NK-92 (cell line): Measurements from ENCODE around the gene MOAP1.
"Not testable (repeated sequence)": the region's sequence is repeated elsewhere in the genome, so short reads cannot be mapped to it uniquely, and the experiment has no call there.

ENCODE experiments used
- DNase-seq: peaks from one replicate; lab custom pipeline; 2025; ENCODE audit not compliant: unreplicated experiment; lab: John Stamatoyannopoulos, UW

MOAP1 gene, protein sequence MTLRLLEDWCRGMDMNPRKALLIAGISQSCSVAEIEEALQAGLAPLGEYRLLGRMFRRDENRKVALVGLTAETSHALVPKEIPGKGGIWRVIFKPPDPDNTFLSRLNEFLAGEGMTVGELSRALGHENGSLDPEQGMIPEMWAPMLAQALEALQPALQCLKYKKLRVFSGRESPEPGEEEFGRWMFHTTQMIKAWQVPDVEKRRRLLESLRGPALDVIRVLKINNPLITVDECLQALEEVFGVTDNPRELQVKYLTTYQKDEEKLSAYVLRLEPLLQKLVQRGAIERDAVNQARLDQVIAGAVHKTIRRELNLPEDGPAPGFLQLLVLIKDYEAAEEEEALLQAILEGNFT

DNA sequence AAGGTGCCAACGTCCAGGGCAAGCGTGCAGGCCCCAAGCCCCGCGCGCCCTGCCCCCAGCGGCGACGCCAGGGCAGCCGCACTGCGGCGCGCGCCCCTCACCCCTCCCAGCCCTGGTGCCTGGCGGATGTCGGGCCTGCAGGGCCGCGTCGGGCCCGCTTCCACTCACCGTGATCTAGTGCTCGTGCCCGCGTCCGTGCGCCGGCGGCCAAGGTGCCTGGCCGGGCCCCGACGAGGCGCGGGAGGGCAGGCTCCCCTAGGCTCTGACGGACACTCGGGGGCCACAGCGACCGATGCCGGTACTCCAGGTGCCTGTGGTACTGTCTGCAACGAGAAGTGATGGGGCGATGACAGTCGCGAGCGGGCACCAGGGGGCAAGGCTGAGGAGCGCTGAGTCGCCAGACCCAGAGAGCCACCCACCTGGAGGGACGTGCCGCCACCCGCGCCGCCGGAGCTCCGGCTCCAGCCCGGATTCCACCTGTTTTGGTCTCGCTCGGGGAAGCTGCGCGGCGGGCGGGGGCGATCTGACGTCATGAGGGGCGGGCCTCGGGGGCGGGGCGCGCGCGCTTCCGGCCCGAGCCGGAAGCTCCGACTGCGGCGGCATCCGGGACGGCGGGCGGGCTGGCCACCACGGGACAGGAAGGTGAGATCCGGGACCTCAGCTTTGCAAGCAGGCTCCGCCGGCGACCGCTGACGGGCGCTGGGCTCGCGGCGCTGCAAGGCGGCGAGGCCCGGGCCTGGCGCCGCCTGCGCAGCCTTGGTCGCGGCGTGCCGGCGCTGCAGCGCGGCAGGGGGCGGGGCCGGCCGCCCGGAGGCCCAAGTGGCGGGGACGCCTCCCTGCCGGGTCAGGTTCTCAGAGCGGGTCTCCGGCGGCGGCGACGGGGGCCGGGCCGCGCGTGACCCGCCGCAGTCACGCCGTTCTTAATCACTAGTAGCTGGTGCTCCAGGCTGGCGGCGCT is at the start of gene MOAP1, which contains the start of gene LYSET:
Gene MOAP1 (minus strand): TSS at position 507 of the 958 bp plus-strand sequence. CDS start 655 bp downstream, outside the sequence.
Gene LYSET (plus strand): TSS at position 927 of the 958 bp plus-strand sequence. CDS start 89 bp downstream, outside the sequence.
- peak; percentile 32 for DNase-seq

DNA sequence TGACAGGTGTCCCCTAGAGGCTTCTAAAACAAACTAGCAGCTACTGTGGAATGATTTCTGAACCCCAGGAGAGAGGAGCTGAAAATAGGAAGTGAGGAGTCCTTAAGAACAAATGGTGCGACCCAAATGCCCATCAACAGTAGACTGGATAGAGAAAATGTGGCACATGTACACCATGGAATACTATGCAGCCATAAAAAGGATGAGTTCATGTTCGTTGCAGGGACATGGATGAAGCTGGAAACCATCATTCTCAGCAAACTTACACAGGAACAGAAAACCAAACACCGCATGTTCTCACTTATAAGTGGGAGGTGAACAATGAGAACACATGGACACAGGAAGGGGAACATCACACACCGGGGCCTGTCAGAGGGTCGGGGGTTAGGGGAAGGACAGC is 48.4 kb upstream of the MOAP1 start:
- DNase-seq = not testable (repeated sequence)

DNA sequence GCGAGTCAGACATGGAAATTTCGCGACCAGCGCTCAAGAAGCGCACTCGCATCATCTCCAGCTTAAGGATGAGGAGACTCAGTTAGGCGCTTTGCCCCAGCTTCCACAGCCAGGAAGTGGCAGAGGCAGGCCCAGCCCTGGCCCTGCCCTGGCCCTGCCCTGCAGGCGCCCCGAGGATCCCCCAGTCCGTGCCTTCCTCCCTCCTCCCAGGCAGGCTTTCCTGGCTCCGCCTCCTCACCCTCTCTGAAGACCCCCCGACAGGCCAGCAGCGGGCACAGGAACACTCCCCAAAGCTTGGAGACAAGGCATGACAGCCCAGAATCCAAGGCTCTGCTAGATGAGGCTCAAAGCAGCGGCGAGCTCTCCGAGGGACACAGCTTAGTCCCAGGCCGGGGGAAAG is 47.5 kb upstream of the MOAP1 start:
- DNase-seq = no peak

DNA sequence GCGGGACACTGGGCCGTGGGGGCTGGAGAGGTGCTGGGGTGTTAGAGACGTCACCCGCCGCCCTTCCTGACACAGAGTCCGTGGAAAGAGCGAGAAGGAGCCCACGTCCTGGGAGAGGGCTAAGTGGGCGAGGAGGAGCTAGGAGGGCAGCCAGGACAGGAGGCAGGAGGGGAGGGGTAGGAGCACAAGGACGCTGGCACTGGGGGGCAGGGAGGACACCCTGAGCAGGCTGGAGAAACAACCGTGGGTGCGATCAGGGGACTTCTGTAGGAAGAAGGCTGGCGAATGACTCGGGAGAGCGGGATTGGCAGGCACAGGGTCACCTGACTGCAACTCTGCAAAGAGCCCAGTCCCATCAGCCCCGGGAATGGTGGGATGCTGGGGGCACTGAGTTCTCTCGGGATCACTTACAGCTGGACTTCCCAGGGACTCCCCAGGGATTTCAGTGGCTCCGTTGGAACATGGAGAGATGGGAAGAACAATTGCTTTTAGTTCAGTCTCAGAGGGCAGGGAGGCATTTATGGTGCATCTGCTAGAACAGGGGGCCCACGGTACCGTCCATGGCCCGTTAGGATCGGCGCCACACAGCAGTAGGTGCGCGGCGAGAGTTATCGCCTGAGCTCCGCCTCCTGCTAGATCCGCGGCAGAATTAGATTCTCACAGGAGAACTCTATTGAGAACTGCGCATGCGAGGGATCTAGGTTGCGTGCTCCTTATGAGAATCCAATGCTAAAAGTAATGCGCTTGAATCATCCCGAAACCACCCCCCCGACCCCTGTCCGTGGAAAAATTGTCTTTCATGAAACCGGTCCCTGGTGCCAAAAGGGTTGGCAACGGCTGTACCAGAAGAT is 46.7 kb upstream of the MOAP1 start:
- no peak for DNase-seq

DNA sequence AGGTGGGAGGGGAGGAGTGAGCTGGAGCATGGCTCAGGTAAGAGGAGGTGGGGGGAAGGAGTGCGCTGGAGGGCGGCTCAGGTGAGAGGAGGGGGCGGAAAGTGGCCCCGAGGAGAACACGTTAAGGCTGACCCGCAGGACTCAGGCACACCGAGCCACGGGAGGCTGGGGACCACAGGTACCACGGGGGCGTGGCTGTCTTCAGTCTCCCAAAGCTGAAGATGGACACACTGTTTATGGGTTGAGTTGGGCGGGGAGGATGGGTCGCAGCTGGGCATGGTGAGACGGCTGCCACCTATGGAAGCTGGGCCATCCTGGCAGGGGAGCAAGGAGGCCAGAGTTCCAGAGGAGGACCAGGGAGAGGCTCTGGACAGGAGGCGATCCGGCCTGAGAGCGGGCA is 45.8 kb upstream of the MOAP1 start:
- no peak for DNase-seq

DNA sequence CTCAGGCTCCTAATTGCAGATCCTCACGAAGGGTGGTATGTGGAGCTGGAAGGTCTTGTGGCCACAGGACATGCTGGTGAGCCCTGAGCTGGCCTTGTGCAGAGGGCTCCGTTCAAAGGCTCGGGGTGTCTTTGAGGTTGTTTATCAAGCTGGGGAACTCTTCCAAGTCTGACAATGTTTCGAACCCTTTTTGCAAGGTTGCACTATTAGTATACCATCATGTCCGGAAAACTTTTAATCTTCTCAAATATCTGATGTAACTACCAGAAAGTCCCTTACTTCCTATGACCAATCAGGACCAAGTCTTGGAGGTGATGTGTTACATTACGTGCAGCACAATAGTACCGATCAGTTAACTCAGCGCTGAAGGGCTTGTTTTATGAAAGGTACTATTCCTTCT is 43.9 kb upstream of the MOAP1 start:
- no peak for DNase-seq

DNA sequence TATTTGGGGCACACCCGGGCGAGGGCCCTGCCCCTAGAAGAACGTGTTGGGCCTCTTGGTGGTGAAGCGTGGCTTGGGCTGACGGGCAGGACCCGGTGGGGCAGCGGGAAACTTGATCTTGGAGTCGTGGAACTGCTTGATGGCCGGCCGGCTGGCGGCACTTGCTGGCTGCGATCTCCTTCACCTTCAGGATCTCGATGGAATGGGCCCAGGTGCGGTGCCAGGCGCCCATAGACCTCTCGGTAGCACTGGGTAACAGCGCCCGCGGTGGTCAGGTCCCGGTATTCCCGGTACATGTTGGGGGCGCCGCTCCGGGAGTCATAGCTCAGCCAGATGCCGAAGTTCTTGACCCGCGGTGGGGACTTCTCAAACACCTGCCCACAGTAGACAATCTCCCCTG is 38.9 kb upstream of the MOAP1 start:
- no peak for DNase-seq

DNA sequence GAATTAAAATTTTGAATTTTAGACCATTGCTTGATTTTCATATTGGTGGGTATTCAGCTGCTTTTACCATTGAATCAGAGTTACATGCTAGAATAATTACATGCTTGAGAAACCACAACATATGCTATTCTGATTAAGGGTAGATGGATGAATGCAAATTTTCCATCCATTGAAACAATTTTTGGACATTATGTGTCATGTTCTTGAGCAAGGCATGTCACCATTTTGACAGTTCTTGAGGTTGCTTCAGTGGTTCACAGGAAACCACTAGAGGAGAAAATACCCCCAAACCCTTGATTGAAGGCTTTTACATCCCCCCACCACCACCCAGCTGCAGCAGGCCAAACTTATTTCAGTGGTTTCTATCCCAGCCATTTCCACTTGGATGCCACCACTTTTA is 35.8 kb upstream of the MOAP1 start:
- DNase-seq = no peak

DNA sequence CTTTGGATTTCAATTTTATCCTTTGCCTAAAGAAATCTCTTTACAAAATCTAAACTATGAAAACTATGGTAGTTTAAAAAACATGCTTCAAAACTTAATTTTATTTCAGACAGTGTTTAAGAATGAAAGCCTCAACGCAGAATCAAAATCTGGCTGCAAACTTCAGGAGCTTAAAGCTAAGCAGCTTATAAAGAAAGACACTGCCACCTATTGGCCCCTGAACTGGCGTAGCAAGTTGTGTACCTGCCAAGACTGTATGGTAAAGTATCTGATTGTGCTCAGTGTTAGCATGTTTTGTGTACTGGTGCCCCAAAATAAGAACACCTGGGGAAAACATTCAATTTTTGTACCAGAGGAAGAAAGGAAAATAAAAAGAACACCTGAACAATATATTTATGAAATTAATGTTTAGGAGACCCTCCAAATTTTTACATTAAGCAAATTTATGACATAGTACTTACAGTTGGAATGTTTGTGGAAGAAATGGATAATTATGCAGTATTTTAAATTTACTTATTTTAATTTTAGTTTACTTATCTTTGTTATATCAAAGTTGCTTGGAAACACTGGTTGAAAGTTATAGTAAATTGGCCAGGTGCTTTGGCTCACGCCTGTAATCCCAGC is 34.5 kb upstream of the MOAP1 start:
- DNase-seq = no peak

DNA sequence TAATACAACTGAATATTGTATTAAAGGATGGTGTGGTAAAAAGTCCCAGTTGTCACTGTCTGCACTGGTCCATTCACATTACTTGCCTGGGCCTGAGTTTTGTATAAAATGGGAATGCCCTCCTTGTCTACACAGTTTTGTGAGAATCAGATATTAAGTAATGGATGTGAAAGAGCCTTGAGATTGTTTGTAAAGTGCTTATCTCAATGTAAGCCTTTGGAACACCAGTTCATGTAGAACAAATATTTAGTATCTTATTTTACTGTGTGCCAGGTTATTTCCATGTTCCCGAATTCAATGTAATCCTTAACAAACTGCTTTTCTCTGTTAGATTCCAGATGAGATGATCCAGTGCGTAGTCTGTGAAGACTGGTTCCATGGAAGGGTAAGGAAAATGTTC is 29.9 kb upstream of the MOAP1 start:
- DNase-seq = no peak

DNA sequence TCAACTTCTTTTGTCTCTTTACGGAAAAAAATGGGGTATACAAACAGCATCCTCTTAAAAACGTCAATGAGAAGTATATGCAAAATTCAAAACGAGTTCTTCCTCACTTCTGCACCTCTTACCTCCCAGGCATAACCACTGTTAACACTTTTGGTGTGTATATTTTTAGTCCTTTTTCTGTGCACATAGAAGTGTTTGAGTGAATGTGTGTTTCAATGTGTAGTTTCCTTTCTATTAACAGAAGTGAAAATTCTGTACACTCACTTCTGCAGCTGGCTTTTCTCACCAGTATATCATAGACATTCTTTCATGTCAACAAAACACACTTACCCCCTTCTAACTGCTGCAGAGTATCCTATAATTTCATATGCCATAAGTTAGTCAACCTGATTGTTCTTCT is 27.7 kb upstream of the MOAP1 start:
- DNase-seq = no peak

DNA sequence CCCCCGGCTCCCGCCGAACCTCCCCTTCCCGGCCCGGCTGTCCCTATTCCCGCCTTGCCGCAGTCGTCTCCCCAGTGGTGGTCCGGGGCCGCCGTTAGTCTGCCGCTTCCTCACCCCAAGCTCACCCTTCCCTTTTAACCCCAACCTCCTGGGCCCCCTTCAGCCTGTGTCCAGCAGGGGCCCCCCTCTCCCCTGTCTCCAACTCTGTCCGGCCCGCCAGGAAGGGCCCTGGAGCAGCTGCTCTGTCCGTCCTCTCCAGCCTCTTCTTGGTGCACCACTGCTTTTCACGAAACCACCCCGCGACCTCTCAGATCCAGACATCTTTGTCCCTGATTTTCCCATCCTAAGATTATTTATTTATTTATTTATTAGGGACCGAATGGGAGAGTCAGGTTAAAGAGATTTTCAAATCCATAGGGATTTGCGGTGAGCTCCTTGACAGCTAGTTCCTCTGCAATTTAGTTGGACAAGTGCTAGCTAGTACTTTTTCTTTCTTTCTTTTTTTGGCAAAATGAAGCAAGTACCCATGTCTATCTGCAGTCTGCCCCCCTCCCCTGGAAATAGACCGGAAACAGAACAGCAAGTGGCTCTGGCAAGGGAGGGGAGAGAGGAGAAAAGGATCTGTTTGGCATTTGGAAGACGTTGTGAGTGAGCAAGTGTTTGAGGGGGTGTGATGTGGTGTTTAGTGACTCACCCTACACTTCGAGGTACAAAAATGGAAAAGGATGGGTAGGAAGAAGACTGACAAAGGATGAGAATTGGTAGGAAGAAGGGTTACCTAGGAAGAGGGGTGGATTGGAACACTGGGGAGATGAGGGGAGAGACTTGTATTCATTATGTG is 23.0 kb upstream of the MOAP1 start:
- DNase-seq = no peak

DNA sequence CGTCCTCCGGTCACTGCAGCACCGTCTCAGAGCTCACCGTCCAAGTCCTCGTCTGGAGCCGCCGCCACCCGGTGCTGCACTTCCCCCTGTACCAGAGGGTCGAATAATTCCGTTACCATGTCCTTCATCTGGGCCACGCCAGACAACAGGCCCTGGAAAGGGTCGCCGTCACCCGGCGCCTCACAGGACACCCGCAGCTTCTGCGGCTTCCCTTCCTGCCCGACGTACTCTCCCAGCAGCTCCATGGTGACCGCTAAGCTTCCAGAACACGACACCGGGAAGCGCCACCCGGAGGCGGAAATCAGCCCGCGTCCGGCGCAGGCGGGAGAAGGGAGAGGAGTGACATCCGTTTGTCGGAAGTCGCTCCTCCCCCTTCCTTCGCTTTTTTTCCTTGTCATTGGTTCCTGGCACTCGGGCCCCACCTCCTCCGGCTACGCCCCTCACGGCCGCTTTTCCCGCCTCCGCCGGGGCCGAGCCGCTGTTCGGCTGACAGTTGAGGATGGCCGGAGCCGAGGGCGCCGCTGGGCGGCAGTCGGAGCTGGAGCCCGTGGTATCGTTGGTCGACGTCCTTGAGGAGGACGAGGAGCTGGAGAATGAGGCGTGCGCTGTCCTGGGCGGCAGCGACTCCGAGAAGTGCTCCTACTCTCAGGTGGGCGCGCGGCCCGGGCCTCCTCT is 22.2 kb upstream of the MOAP1 start, which contains the start of the genes GON7 and UBR7:
Gene GON7 (minus strand): TSS at position 273 of the 675 bp plus-strand sequence. CDS start 28 bp downstream, at position 245.
Gene UBR7 (plus strand): TSS at position 464 of the 675 bp plus-strand sequence. CDS start 36 bp downstream, at position 500.
- DNase-seq = peak; percentile 32

DNA sequence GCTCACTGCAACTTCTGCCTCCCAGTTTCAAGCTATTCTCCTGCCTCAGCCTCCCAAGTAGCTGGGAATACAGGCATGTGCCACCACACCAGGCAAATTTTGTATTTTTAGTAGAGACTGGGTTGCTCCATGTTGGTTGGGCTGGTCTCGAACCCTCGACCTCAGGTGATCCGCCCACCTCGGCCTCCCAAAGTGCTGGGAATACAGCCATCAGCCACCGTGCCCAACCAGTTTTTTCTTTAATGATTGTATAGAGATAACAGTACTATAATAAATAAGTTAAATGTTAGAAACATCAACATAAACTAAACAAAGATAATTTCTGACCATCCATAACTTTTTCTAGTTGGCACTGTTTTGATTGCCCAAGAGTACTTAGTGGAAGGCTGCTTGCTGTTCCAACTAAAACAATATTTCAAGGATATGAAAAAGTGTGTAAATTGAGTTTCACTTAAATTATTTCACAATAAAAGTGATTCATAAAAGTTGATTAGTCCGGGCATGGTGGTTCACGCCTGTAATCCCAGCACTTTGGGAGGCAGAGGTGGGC is 16.5 kb upstream of the MOAP1 start:
- no peak for DNase-seq

DNA sequence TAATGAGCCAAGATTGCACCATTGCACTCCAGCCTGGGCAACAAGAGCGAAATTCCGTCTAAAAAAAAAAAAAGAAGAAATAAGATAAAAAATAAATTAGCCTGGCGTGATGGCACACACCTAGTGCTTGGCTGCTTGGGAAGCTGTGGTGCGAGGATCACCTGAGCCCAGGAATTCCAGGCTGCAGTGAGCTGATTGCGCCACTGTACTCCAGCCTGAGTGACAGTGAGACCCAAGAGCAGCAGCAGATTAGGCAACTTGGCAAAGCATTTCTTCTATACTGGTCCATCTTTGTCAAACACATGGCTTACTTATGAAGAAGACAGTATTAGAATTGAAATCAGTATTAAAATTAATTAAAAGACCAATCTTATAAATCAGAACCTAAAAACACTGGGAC is 15.9 kb upstream of the MOAP1 start:
- no peak for DNase-seq

DNA sequence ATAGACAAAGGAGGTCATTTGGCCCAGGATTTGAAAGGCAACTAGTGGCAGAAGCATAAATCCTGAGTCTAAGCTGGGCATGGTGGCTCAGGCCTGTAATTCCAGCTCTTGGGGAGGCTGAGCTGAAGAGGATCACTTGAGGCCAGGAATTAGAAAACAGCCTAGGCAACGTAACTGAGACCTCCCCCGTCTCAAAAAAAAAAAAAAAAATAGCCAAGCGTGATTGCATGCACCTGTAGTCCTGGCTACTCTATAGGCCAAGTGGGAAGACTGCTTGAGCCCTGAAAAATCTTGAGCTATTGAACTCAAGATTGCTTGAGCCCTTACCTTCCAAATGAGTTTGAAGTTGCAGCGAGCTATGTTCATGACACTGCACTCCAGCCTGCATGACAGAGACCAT is 14.3 kb upstream of the MOAP1 start:
- DNase-seq = no peak

DNA sequence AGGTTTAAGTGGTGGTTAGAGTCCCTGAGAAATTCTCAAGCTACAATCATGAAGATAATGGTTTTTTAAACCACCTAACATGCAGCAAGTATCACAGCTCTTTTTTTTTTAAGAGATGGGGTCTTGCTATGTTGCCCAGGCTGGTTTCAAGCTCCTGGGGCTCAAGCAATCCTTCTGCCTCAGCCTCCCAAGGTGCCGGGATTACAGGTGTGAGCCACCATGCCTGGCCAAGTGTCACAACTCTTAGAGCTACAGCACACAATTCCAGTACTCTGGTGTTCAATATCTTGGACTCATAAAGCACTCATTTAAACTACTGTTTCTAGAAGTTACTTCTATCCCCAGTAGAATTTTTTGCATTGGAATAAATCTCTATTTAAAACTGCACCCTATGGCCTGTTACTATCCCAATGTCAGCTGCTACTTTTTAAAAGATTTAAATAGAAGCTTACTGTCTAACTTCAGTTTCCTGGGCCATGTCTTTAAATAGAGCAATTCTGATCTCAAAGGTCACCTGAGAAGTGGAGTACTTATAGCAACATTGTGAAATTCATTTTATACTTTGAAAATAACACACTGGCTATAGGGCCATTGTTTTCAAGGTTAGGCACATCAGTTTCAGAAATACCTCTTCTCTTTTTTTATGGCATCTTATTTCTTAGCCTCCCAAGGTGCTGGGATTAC is 10.8 kb upstream of the MOAP1 start:
- no peak for DNase-seq

DNA sequence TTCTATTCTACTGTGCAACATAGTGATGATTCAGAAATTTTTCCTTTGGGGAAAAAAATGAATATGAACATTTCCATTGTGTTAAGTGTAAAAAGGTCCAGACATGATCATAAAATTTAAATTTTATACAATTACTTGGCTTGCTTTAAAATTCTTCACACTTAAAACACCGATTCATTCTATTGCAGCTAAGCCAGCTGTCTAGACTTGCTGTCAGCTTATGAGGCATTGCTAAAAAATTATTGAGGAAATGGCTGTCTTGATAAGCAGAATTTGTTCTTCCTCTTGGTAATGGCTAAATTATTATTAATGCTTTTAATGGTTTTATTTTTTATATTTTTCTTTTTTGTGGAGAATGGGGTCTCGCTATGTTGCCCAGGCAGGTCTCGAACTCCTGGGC is 2.3 kb upstream of the MOAP1 start:
- DNase-seq = no peak
